Measurements from ENCODE around the gene UVRAG. TPM values are rescaled to one million over a fixed set of nuclear protein-coding genes. Genes with fewer than 3 reads are reported as not detected.
A peak's percentile ranks its signal among the peaks of the same experiment; 100 is the strongest.

UVRAG gene
- total and polyA plus RNA-seq, 5 experiments from 2014 or later, result 8.9 to 22.3 (median 12.6) TPM

DNA sequence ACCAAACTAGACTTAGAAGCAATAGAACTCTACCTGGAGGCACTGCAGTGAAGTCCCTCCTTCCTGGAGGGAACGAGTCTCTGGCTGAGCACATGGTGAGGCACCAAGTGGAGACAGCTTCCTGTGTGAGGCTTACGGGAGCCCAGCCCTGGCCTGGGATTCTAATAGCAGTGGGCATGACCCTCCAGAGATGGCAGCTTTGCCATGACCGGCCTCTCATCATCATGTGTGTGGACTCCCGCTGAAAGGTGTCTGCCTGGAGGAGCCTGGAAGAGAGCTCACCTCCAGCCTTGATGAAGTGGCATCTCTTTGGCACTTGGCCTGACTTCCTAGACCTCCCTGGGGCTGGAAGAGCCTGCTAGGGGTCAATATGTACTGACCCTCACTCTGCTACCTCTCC lies 38.5 kb upstream of the UVRAG start:
- Mint-ChIP-seq H3K36me3 (no peaks in the 10 kb centered on the region), H3K27ac (no peak overlapping the region), H3K4me3 (no peak overlapping the region), H3K27me3 (no peaks in the 10 kb centered on the region), H3K9me3 (no peaks in the 10 kb centered on the region), H3K4me1 (peaks cover 0 to 34% (median 1%) of the 10 kb centered on the region in 4 donors)
- DNase-seq (no peak), ATAC-seq (no peak)
- POLR2A ChIA-PET, result no interaction called here

DNA sequence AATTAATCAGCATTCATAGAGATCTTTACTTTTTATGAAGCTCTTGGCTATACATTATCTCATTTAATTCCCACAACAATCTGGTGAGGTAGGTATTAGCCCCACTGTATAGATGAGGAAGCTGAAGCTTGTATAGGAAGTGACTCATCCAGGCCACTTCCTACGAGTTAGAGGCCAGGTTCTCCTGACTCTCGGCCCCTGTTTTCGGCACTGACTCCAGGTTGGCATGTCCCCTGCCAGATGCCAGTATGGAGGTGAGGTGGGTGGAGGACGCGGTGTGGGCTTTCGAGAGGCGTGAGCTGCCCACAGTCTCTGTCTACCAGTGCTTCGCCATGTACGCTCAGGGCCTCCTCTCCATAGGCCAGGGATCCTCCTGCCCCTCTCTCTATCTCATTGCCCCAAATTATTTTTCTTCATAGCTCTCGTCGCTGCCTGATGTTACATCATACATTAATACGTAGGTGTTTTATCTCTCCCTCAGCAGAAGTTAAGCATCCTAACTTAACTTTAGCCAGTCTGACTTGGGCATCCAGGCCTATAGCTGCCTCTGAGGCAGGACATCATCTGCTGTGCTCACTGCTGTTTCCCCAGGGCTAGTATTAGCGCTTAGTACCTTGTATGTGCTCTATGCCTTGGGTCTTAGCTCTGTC lies 37.4 kb upstream of the UVRAG start:
- Mint-ChIP-seq H3K4me3 (no peak overlapping the region), H3K27ac (peak overlapping the region in 1 of 10 donors; percentile 4), H3K4me1 (peaks cover 0 to 29% (median 1%) of the 10 kb centered on the region in 4 donors), H3K27me3 (no peaks in the 10 kb centered on the region), H3K9me3 (no peaks in the 10 kb centered on the region), H3K36me3 (no peaks in the 10 kb centered on the region)
- DNase-seq, result no peak
- POLR2A ChIA-PET, result interaction anchor here (0.6 kb wide), 1 partner anchor 86 kb away, joined by 4 read pairs; no protein-coding TSS in a partner anchor
- no peak for ATAC-seq

DNA sequence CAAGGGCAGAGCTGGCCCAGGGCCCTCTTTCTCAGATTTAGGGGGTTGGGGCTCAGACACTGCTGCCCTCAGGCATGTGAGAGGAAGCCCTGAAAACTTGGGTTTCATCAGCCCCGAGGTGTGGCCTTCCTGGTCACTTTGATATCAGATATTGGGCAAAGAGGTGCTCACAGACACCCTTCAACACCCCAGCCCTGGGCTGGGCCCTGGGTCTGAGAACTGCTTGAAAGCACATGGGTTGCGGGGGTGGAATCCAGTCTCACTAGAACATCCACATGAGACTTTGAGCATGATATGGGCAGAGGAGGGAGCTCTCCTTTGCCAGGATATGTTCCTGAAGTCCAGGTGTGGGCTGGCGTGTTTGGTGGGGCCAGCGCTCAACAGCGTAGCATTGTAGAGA lies 36.0 kb upstream of the UVRAG start:
- H3K4me1 Mint-ChIP-seq, result peaks cover 0 to 24% (median 1%) of the 10 kb centered on the region in 4 donors
- no peak for DNase-seq
- no peaks in the 10 kb centered on the region for H3K36me3 Mint-ChIP-seq
- POLR2A ChIA-PET, result no interaction called here
- no peak overlapping the region for H3K27ac Mint-ChIP-seq
- no peak overlapping the region for H3K4me3 Mint-ChIP-seq
- ATAC-seq, result no peak
- H3K9me3 Mint-ChIP-seq, result no peaks in the 10 kb centered on the region
- no peaks in the 10 kb centered on the region for H3K27me3 Mint-ChIP-seq

DNA sequence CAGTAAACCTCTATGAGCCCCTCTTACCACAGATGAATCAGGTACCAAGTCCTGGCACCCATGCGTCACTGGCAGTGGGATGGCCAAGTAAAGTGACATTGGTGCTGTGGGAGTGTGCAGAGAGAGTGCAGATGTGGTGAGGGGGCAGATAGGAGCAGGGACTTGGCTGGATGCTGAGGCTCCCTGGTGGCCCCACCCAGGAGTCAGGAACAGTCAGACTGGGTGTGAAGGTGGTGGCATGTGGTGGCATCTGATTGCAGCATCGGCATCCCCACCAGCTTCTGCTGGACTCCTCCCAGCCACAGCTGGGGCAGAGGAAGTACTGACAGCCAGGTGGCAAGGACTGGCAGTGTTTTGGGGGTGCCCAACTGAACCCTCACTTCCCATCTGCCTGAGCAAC lies 35.0 kb upstream of the UVRAG start:
- no peaks in the 10 kb centered on the region for H3K9me3 Mint-ChIP-seq
- no peak for ATAC-seq
- POLR2A ChIA-PET, result no interaction called here
- H3K27ac Mint-ChIP-seq, result no peak overlapping the region
- no peaks in the 10 kb centered on the region for H3K36me3 Mint-ChIP-seq
- H3K4me3 Mint-ChIP-seq, result no peak overlapping the region
- H3K4me1 Mint-ChIP-seq, result peaks cover 0 to 23% (median 1%) of the 10 kb centered on the region in 4 donors
- H3K27me3 Mint-ChIP-seq, result no peaks in the 10 kb centered on the region
- no peak for DNase-seq

DNA sequence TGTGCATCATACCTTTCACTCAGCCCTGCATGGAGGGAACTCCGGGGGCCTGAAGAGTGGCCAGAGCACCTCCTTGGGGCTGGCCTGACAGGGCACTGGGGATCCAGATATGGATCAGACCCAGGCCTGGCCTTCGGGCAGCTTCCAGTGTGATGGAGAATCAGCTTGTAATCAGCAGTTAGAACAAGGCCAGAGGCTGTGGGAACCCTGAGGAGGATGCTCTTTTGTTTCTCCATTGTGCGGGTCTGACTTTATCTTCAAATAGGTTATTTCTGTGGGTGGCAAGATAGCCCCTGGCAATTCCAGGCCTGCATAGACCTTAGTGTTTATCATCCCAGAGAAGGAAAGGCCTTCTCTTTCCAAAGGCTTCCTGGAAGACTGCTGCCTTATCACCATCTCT lies 34.1 kb upstream of the UVRAG start:
- POLR2A ChIA-PET, result no interaction called here

DNA sequence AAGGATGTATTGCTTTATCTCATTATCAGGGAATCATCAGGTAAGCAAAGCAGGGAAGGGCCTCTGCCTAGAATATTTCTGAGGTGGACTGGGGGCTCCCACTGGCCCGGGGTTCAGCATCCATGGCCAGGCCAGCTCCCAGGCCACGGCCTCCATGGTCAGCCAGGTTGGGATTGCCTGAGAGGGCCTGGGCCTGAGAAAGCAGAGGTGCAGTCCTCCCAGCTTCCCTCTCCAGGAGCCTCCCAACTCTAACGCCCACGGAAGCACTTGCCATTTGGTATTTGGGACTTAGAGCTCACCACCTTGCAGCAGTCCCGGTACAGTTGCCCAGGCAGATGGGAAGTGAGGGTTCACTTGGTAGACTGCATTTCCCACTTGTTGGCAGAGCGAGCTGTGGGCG lies 33.7 kb upstream of the UVRAG start:
- Mint-ChIP-seq H3K9me3 (no peaks in the 10 kb centered on the region), H3K4me3 (no peak overlapping the region), H3K27me3 (no peaks in the 10 kb centered on the region), H3K4me1 (peaks cover 0 to 20% (median 1%) of the 10 kb centered on the region in 4 donors), H3K36me3 (no peaks in the 10 kb centered on the region), H3K27ac (peak overlapping the region in 1 of 10 donors; percentile 27)
- POLR2A ChIA-PET, result no interaction called here
- ATAC-seq, result no peak
- no peak for DNase-seq

More for the DNA sequence above, 34.1 kb upstream of the UVRAG start:
- H3K36me3 Mint-ChIP-seq, result no peaks in the 10 kb centered on the region
- H3K27ac Mint-ChIP-seq, result peak overlapping the region in 1 of 10 donors; percentile 27
- H3K4me1 Mint-ChIP-seq, result peaks cover 0 to 20% (median 1%) of the 10 kb centered on the region in 4 donors
- no peak for DNase-seq
- H3K4me3 Mint-ChIP-seq, result no peak overlapping the region
- H3K9me3 Mint-ChIP-seq, result no peaks in the 10 kb centered on the region
- H3K27me3 Mint-ChIP-seq, result no peaks in the 10 kb centered on the region
- ATAC-seq, result no peak

DNA sequence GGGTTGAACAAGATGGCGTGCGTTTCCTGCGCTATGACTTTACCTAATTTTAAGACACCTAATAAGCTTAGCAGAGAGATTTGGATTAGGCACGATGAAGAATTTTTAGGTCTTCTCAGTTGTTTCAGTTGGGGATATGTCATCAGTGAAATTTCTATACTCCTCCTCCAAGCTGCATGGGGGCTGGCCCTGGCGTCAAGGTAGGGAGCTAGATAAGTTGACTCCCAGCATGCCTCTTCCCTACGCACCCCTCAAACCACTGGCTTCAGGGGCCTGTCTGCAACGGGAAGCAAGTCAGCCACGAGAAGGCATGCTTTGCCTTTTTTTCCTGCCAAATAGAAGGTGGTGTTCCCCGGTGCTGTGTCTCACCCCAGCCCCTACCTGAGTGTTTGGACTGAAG lies 33.2 kb upstream of the UVRAG start:
- Mint-ChIP-seq H3K9me3 (no peaks in the 10 kb centered on the region), H3K27ac (no peak overlapping the region), H3K27me3 (no peaks in the 10 kb centered on the region), H3K4me1 (peaks cover 0 to 20% (median 1%) of the 10 kb centered on the region in 4 donors), H3K36me3 (no peaks in the 10 kb centered on the region), H3K4me3 (no peak overlapping the region)
- ATAC-seq (no peak), DNase-seq (no peak)
- POLR2A ChIA-PET, result no interaction called here

DNA sequence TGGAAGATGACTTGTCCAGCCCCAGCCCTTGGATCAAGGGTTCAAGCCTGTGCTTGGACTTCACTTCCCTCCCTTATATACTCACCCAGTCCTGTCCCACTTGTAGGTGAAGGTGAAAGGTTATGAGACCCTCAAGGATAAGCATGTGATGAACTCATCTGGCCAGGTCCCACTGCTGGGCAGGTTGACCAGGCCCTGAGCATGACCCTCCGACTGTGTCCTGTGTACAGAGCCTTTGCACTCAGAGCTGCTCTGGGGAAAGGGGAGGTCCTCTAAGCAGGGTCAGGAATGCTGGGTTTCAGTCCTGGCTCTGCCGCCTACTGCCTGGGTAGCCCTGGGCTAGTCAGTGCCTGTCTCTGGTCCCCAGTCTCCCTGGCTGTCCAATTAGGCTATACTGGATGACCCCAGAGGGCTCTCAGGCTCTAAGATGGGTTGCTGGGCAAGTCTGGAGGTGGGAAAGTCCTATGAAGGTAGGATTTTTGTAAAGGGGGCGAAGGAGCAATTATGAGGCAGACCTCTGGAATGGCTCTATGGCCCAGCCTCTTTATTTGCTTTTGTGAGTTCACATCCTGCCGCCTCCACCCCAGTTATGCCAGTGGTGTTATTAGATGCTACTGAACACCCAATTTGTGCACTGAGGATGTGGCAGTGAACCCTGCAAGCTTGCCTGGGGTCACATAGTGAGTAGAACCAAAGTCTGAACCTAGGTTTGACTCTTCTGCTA lies 32.3 kb upstream of the UVRAG start:
- H3K4me3 Mint-ChIP-seq, result no peak overlapping the region
- POLR2A ChIA-PET, result no interaction called here
- no peak for DNase-seq

DNA sequence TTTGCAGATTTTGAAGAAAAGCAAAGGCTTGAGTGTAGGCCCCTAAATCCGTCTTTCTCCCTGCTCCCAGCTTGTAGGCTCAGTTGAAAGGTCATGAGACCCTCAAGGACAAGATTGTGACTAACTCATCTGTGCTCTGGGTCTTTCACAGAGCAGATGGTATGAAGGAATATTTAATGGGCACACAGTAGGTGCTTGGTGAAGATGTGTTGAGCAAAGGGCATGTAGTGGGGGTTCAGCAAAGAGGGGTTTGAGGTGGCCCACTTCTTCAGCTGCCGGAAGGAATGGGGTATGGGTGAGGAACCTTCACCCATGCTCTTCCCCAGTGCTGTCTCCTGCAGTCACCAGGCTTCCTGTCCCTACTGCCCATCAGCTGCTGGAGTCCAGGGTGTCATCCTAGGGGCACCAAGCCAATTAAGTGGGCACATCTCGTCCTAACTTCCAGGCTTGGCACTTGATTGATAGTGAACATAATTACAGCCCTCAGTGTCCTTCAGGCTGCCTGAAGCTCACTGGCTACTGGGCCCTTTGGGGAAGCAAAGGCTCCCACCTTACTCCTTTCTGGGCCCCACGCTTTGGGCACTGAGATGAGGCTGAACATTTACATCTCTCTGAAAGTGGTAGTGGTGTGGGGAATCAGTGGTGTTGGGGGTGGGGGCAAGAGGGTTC lies 31.5 kb upstream of the UVRAG start:
- POLR2A ChIA-PET, result no interaction called here
- Mint-ChIP-seq H3K27me3 (no peaks in the 10 kb centered on the region), H3K4me3 (no peak overlapping the region), H3K27ac (no peak overlapping the region), H3K4me1 (peaks cover 0 to 6% (median 0%) of the 10 kb centered on the region in 4 donors), H3K9me3 (no peaks in the 10 kb centered on the region), H3K36me3 (no peaks in the 10 kb centered on the region)
- DNase-seq (no peak), ATAC-seq (no peak)

More for the DNA sequence above, 32.3 kb upstream of the UVRAG start:
- H3K27me3 Mint-ChIP-seq, result no peaks in the 10 kb centered on the region
- peaks cover 0 to 13% (median under 1%) of the 10 kb centered on the region in 4 donors for H3K4me1 Mint-ChIP-seq
- ATAC-seq, result no peak
- no peak overlapping the region for H3K27ac Mint-ChIP-seq
- H3K9me3 Mint-ChIP-seq, result no peaks in the 10 kb centered on the region
- no peaks in the 10 kb centered on the region for H3K36me3 Mint-ChIP-seq

DNA sequence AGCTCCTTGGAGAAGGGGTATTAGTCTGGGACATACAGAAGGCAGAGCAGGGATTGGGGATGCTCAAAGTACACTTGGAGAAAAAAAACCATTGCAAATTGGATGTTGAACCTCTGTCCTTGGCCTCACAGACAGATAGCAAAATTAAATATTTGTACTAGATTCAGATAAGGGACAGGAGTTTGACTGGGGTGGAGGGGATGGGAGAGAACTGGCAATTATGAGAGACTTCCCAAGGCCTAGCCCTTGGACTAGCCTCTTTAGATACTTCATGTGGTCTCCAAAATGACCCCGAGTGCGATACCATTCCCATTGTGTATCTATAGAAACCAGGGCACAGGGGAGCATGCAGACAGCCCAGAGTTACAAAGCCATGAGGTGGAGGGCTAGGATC lies 30.9 kb upstream of the UVRAG start:
- Mint-ChIP-seq H3K4me1 (peaks cover 0 to 6% (median 0%) of the 10 kb centered on the region in 4 donors), H3K9me3 (no peaks in the 10 kb centered on the region), H3K36me3 (no peaks in the 10 kb centered on the region), H3K27me3 (no peaks in the 10 kb centered on the region), H3K27ac (peak overlapping the region in 1 of 10 donors; percentile 5), H3K4me3 (no peak overlapping the region)
- POLR2A ChIA-PET, result no interaction called here
- ATAC-seq (no peak), DNase-seq (no peak)

DNA sequence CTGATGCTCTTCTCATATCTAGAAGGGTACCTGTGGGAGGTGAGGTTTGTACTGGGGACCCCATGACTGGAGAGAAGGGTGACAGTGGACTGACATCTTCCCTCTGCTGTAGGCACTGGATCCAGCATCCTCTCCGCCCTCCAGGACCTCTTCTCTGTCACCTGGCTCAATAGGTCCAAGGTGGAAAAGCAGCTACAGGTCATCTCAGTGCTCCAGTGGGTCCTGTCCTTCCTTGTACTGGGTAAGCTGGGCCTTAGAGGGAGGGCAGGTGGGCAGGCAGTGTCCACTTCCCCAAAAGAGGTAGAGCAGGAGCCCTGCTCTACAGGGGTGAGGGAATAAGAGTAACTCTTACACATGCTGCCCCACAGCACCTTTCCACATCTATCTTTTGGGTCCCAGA lies 30.5 kb upstream of the UVRAG start:
- Mint-ChIP-seq H3K9me3 (no peaks in the 10 kb centered on the region), H3K4me3 (no peak overlapping the region), H3K4me1 (peaks cover 0 to 6% (median 0%) of the 10 kb centered on the region in 4 donors), H3K27me3 (no peaks in the 10 kb centered on the region), H3K27ac (no peak overlapping the region), H3K36me3 (no peaks in the 10 kb centered on the region)
- ATAC-seq (no peak), DNase-seq (no peak)
- POLR2A ChIA-PET, result no interaction called here

DNA sequence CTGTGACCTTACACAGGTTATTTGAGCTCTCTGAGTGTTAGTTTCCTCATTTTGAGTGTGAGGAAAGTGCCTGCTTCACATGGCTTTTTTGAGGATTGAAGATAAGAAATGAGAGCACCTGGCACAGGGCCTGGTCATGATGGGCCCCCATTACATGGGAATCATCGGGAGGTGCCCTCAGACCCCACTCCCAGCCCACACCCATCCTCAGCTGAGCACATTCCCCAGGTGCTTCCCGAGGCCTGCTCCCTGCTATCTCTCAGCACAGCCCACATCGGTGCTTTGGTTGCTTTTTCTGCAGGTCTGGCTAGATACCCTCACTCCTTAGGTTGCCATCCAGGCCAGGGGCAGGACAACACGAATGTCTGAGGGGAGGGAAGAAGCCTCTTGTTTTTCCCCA lies 29.8 kb upstream of the UVRAG start:
- Mint-ChIP-seq H3K36me3 (no peaks in the 10 kb centered on the region), H3K27me3 (no peaks in the 10 kb centered on the region), H3K4me3 (no peak overlapping the region), H3K9me3 (no peaks in the 10 kb centered on the region), H3K4me1 (peaks cover 0 to 4% (median 0%) of the 10 kb centered on the region in 4 donors), H3K27ac (peak overlapping the region in 1 of 10 donors; percentile 67)
- no peak for ATAC-seq
- POLR2A ChIA-PET, result interaction anchor here (0.6 kb wide), 1 partner anchor 62 kb away, joined by 5 read pairs; no protein-coding TSS in a partner anchor
- DNase-seq, result no peak

DNA sequence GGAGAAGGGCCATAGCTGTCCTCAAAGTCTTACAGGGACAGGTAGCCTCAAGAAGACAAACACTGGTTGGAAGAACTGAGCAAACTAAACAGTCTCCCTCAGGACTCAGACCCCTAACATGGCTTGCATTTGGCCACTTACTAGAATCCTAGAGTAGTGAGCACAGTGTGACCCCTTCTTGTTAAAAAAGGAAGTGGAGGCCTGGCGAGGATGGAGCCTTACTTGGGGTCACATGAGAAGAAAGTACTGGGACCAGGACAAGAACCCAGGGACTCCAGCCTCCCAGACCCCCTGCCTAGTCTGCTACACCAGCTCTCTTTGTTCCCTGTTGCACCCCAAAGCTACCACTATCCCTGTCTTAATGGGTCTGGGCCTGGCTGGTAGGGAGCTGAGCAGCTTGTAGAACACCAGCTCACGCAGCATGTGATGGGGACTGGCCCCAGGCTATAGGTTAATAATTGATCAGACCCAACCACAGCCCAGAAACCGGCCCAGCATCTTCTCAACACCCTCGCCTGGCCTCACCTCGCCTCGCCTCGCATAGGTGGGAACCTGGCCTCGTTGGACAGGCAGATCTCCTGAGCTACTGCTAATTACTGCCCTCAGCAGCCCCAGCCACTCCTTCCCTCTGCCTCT lies 28.8 kb upstream of the UVRAG start:
- Mint-ChIP-seq H3K4me3 (no peak overlapping the region), H3K36me3 (no peaks in the 10 kb centered on the region), H3K4me1 (peaks cover 0 to 4% (median 0%) of the 10 kb centered on the region in 4 donors), H3K27me3 (no peaks in the 10 kb centered on the region), H3K27ac (peak overlapping the region in 1 of 10 donors; percentile 13), H3K9me3 (no peaks in the 10 kb centered on the region)
- ATAC-seq, result no peak
- POLR2A ChIA-PET, result interaction anchor here (0.6 kb wide), 1 partner anchor 61 kb away, joined by 5 read pairs; no protein-coding TSS in a partner anchor
- DNase-seq, result no peak
